Activated B cell treated with CpG ODN at 0.5 μM for 24 hours (primary cell): ENCODE results near the gene ILF2. TPM values are rescaled to one million over a fixed set of nuclear protein-coding genes. Genes with fewer than 3 reads are reported as not detected.

ENCODE experiments used
- ATAC-seq: fragments of 200-7000 bp; cut with Tn5 transposase; one replicate; pipeline ENCODE4 v1.10.0; 2021; ENCODE audit warnings: low read depth, mild to moderate bottlenecking, moderate library complexity
- CTCF ChIA-PET: fragments of 350-600 bp; sonication (Branson Sonifier 250); formaldehyde crosslinking; loops from one replicate; lab custom pipeline; 2021; ENCODE audit warnings: antibody characterized with exemption; lab: Charles Lee
- POLR2A ChIA-PET: fragments of 350-600 bp; sonication (Branson Sonifier 250); formaldehyde crosslinking; loops from one replicate; lab custom pipeline; 2021; ENCODE audit warnings: antibody characterized with exemption; lab: Charles Lee
- DNase-seq: peaks from one replicate; pipeline ENCODE4 v3.0.0; 2022
- H3K27ac Mint-ChIP-seq: one replicate; pipeline ENCODE4 v1.8.0; 2020; ENCODE audit warnings: mixed read lengths
- H3K27me3 Mint-ChIP-seq: one replicate; pipeline ENCODE4 v1.8.0; 2021; ENCODE audit warnings: mixed read lengths
- H3K36me3 Mint-ChIP-seq: one replicate; pipeline ENCODE4 v1.8.0; 2021; ENCODE audit warnings: low read depth, mixed read lengths
- H3K4me1 Mint-ChIP-seq: one replicate; pipeline ENCODE4 v1.8.0; 2021; ENCODE audit warnings: mixed read lengths
- H3K4me3 Mint-ChIP-seq: one replicate; pipeline ENCODE4 v1.8.0; 2020; ENCODE audit warnings: mild to moderate bottlenecking, mixed read lengths
- H3K9me3 Mint-ChIP-seq: one replicate; pipeline ENCODE4 v1.8.0; 2020; ENCODE audit warnings: mixed read lengths
- intact Hi-C: fragments of 100-400 bp; cut with micrococcal nuclease; formaldehyde crosslinking; loops from one replicate; pipeline ENCODE4 v1.15.1; 2024
- total RNA-seq: library from RNA; stranded (reverse); gene quantifications from 2 replicates; pipeline ENCODE4 v1.2.3, GENCODE V29; 2022
- TF ChIP-seq, protein P1 (sequence below): fragments of 200-600 bp; IDR thresholded peaks from one replicate; pipeline ENCODE4 v1.8.0; 2022; ENCODE audit warnings: antibody characterized with exemption, mild to moderate bottlenecking

ILF2 gene
- total RNA-seq, 1 donor from 2014 or later = 182 TPM

DNA sequence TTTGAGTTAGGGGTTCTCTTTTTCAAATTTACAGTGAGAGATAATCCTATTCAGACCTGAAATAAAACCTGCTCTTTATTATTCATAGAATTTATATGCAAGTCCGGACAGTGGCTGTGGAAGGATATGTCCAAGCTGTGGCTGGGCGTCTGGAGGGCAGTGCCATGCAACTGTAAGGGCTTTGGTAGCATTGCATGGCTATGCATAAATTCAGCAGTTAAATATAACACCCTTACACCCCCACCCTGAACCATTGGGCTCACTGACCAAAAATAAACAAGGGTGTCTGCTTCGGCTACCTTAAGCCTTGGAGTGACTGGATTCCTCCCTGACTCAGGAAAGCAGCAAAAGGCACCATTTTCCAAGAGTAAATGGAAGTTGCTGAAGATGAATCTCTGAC is 31.5 kb downstream of the ILF2 start:
- TF ChIP-seq, protein P1, sequence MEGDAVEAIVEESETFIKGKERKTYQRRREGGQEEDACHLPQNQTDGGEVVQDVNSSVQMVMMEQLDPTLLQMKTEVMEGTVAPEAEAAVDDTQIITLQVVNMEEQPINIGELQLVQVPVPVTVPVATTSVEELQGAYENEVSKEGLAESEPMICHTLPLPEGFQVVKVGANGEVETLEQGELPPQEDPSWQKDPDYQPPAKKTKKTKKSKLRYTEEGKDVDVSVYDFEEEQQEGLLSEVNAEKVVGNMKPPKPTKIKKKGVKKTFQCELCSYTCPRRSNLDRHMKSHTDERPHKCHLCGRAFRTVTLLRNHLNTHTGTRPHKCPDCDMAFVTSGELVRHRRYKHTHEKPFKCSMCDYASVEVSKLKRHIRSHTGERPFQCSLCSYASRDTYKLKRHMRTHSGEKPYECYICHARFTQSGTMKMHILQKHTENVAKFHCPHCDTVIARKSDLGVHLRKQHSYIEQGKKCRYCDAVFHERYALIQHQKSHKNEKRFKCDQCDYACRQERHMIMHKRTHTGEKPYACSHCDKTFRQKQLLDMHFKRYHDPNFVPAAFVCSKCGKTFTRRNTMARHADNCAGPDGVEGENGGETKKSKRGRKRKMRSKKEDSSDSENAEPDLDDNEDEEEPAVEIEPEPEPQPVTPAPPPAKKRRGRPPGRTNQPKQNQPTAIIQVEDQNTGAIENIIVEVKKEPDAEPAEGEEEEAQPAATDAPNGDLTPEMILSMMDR = no peak
- DNase-seq = no peak
- no peak for ATAC-seq
- Mint-ChIP-seq H3K36me3 (peaks cover 87% of the 10 kb centered on the region), H3K9me3 (no peaks in the 10 kb centered on the region), H3K4me1 (peaks cover 30% of the 10 kb centered on the region), H3K27me3 (no peaks in the 10 kb centered on the region), H3K4me3 (no peak overlapping the region), H3K27ac (no peak overlapping the region)
- POLR2A ChIA-PET = interaction anchor here (0.7 to 2.1 kb wide), 4 partner anchors 13 to 103 kb away, joined by 5 to 8 read pairs (median 6); partner anchors contain the start of genes S100A6 and SNAPIN
- intact Hi-C loops = no loop called here
- CTCF ChIA-PET = interaction anchor here (1.5 to 2.6 kb wide), 2 partner anchors 67 to 106 kb away, joined by 3 to 8 read pairs; no protein-coding TSS in a partner anchor

DNA sequence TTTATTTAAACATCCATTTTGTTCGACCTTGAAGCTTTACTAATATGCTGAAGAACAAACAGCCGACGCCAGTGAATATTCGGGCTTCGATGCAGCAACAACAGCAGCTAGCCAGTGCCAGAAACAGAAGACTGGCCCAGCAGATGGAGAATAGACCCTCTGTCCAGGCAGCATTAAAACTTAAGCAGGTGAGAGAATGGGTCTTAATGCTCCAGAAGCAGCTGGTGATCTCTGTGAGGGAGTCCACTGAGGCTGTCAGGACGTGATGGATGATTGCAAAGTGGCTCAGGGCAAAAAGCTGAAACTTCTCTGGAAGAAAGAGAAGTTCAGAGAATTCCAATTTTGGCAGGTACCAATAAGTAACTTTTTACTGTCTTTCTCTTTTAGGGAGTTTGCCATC is 32.5 kb downstream of the ILF2 start:
- Mint-ChIP-seq H3K4me3 (no peak overlapping the region), H3K9me3 (no peaks in the 10 kb centered on the region), H3K4me1 (peaks cover 35% of the 10 kb centered on the region), H3K27me3 (no peaks in the 10 kb centered on the region), H3K36me3 (peaks cover 84% of the 10 kb centered on the region), H3K27ac (no peak overlapping the region)
- intact Hi-C loops = no loop called here
- POLR2A ChIA-PET = interaction anchor here (0.6 to 1.9 kb wide), 6 partner anchors 20 to 660 kb away, joined by 3 to 10 read pairs (median 5); partner anchors contain the start of gene SNAPIN
- CTCF ChIA-PET = interaction anchor here (0.8 to 1.8 kb wide), 4 partner anchors 11 to 128 kb away, joined by 3 to 10 read pairs (median 4); partner anchors contain the start of gene S100A13
- TF ChIP-seq, protein P1 = no peak
- ATAC-seq (no peak), DNase-seq (no peak)

DNA sequence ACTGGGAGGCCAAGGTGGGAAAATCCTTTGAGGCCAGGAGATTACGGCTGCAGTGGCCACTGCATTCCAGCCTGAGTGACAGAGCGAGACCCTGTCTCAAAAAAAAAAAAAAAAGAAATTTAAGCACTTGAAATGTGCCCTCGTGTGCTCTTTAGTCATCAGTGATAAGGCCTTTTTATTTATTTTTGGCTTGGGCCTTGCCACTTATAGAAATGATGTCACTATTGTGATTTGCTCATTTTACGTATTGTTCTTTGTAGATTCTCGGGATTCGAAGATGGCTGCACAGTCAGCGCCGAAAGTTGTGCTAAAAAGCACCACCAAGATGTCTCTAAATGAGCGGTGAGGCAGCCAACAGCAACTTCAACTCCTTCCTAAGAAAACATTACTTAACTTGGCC is 34.5 kb downstream of the ILF2 start:
- Mint-ChIP-seq H3K4me1 (peaks cover 41% of the 10 kb centered on the region), H3K27ac (no peak overlapping the region), H3K36me3 (peaks cover 69% of the 10 kb centered on the region), H3K4me3 (peak overlapping the region; percentile 11), H3K27me3 (no peaks in the 10 kb centered on the region), H3K9me3 (no peaks in the 10 kb centered on the region)
- TF ChIP-seq, protein P1 = no peak
- no peak for DNase-seq
- ATAC-seq = no peak
- POLR2A ChIA-PET = no interaction called here
- CTCF ChIA-PET = no interaction called here
- intact Hi-C loops = no loop called here

DNA sequence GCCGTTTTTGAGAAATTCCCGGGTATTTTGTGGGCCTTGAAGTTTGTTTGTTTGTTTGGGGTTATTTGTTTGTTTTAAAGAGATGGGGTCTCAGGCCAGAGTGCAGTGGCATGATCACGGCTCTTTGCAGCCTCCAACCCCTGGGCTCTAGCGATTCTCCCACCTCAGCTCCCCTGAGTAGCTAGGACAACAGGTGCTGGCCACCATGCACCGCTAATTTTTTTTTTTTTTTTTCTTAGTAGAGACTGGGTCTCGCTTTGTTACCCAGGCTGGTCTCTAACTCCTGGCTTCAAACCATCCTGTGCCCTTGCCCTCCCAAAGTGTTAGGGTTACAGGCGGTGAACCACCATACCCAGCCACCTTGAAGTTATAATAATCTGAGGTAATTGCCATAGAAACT is 34.9 kb downstream of the ILF2 start:
- ChIA-PET POLR2A (interaction anchor here (0.8 to 2.7 kb wide), 4 partner anchors 31 to 358 kb away, joined by 3 to 138 read pairs (median 20); partner anchors contain the start of gene S100A6), CTCF (interaction anchor here (0.7 to 2.7 kb wide), 2 partner anchors 63 to 92 kb away, joined by 3 to 33 read pairs; no protein-coding TSS in a partner anchor)
- no peak for DNase-seq
- H3K9me3 Mint-ChIP-seq = no peaks in the 10 kb centered on the region
- no peaks in the 10 kb centered on the region for H3K27me3 Mint-ChIP-seq
- peak overlapping the region; percentile 83 for H3K4me3 Mint-ChIP-seq
- peaks cover 39% of the 10 kb centered on the region for H3K4me1 Mint-ChIP-seq
- TF ChIP-seq, protein P1 = no peak
- no peak for ATAC-seq
- intact Hi-C loops = loop anchor here (2.0 kb wide), 2 partner anchors 103 to 125 kb away; no protein-coding TSS in a partner anchor
- peak overlapping the region; percentile 56 for H3K27ac Mint-ChIP-seq
- H3K36me3 Mint-ChIP-seq = peaks cover 65% of the 10 kb centered on the region
